Left ventricle myocardium superior (tissue), 1 donor: ENCODE measurements around the gene BPIFB4. TPM values are rescaled to one million over a fixed set of nuclear protein-coding genes. Genes with fewer than 3 reads are reported as not detected.
"Not testable (repeated sequence)": the region's sequence is repeated elsewhere in the genome, so short reads cannot be mapped to it uniquely, and the experiment has no call there.

Experiments used
- ATAC-seq: fragments of 200-7000 bp; cut with Tn5 transposase; one replicate; pipeline ENCODE4 v1.9.1; 2020; ENCODE audit warnings: mild to moderate bottlenecking, moderate library complexity
- DNase-seq: peaks from one replicate; pipeline ENCODE4 v3.0.0-alpha.2; 2020
- intact Hi-C: fragments of 100-400 bp; cut with micrococcal nuclease; formaldehyde crosslinking; loops from one replicate; pipeline ENCODE4 v1.11.0; 2022
- long read RNA-seq: library from polyadenylated mRNA; unstranded; transcript quantifications from one replicate; pipeline ENCODE4 v2.0.0, GENCODE V29; 2021
- total RNA-seq: library from RNA; stranded (reverse); fragmentation: NEBNext Ultra II Directional; extraction: Animal tissue kit (Norgen Biotek cat#: 25700); gene quantifications from one replicate; pipeline ENCODE4 v1.2.1, GENCODE V29; 2021
- donor health status: DM: no; HTN: yes; CAD: no; lungs with severe emphysema.

BPIFB4 gene
- total RNA-seq: not detected
- long read RNA-seq: 0 reads

DNA sequence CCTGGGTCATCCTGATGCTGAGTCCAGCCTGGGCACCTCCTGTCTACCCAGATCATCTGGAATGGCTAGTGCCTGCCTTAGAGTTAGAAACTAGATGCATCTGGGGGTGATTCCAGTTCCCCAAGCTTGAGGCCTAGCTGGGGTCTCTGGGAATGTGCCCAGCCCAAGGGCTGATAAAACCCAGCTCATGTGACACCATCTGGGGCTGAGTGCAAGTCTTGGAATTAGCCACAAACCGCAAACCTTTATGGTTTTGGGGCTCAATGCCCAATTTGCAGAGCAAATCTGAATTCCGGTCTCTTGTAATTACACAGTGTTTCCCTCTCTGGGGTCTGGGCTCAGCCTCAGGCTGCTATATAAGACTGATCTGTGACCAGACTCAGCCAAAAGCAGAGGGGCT lies at the start of gene BPIFB4:
Gene BPIFB4 (plus strand): TSS at position 385 of the 400 bp plus-strand sequence. CDS start 1,884 bp downstream, outside the sequence.
- no peak for ATAC-seq
- DNase-seq: no peak
- intact Hi-C loops: no loop called here

DNA sequence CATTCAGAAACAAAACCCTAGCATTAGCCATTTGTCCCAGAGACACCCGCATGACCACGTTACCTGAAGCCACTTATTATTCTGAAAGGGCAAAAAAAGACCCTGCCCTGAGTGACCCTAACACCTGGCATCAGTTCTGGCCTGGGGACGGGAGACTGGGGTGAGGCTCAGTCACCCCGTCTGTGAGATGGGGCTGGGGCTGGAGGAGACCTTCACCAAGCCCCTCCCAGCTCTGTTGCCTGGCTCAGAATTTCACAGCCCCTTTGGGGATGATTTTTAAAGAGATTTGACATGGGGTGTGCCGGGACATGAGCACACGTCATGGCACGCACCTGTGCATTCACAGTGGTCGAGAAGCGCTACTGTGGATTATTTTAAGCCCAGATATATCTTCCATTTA lies 49.4 kb upstream of the BPIFB4 start:
- intact Hi-C loops: no loop called here
- no peak for DNase-seq
- ATAC-seq: no peak

DNA sequence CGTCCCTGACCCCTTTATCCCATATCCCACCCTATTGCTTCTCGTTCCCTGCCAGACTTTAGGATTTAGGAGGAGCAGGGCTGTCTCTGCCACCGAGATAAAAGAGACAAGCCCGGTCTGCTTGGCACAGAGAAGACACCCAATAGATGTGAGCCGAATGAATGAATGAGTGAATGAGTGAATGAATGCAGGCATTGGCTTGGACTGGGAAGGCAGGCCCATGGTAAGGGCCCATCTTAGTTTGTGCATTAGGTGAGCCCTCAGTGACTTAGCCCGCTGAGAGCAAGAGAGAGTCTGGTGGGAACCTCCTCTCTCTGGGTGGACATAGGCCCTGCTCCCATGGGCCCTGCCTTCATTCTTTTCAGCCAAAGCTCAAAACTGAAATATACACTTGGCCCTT lies 48.9 kb upstream of the BPIFB4 start:
- no peak for DNase-seq
- intact Hi-C loops: no loop called here
- ATAC-seq: no peak

DNA sequence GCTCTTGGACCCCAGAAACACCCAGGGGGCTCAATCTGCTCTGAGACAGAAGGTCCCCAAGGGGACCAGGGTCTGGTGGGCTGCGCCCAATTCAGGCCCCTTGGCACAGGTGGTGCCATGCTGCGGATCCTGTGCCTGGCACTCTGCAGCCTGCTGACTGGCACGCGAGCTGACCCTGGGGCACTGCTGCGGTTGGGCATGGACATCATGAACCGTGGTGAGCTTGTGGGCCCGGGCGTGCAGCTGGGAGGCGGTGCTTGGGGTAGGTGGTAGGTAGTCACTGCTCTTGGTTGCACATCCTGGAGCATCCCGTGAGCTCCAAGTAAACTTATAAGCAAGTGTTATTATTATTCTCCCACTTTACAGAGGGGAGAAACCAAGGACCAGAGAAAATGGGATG lies 47.9 kb upstream of the BPIFB4 start, which contains the start of gene BPIFB6:
Gene BPIFB6 (plus strand): TSS at position 118 of the 400 bp plus-strand sequence. CDS start 0 bp downstream, at position 118.
- intact Hi-C loops: no loop called here
- DNase-seq: no peak
- no peak for ATAC-seq

DNA sequence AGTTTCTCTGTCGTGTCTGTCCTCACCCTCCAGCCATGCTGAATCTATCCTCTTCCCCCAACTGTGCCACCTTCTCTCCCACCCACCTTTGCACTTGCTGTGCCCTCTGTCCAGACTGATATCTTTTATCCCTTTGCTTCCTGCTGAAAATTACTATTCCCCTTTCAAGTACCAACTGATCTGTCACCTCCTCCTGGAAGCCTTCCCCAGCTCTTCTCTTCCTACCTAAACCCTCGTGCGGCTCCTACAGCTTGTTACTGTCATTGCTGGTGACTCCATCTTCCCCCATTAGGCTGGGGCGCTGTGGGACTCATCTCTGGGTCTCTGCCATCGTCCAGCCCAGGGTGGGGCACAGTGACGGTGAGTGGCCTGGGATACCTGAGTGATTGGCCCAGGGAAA lies 46.9 kb upstream of the BPIFB4 start:
- DNase-seq (no peak), ATAC-seq (no peak)
- intact Hi-C loops: no loop called here

DNA sequence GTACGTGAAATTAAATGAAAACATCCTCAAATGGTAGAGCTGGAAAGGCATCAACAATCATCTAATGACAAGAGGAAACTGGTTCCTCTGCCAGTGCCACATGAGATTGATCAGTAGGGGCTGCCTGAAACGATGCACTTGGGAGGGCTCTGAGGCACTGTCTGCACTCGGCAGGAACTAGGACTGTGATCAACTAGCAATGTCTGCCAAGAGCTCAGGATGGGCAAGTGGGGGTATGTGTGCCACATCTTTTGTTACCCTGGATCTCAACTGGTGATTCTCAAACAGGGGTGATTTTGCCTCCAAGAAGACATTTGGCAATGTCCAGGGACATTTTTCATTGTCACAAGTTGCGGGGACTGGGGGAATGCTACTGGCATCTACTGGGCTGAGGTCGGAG lies 46.1 kb upstream of the BPIFB4 start:
- no peak for DNase-seq
- intact Hi-C loops: no loop called here
- no peak for ATAC-seq

DNA sequence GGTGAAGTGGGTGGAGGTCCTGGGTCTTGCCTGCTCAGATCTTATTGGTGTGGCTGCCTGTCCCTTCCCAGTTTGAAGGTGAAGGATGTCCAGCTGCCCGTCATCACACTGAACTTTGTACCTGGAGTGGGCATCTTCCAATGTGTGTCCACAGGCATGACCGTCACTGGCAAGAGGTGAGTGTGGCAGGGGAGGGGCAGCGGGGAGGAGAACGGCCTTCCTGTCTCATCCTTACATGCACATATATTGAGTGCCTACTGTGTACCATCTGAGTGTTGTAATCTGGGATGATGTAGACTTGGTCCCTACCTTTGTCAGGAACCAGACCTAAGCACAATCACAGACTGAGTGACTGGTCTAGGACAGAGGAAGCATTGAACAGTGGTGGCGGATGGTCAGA lies 45.3 kb upstream of the BPIFB4 start:
- no peak for ATAC-seq
- DNase-seq: no peak
- intact Hi-C loops: no loop called here

DNA sequence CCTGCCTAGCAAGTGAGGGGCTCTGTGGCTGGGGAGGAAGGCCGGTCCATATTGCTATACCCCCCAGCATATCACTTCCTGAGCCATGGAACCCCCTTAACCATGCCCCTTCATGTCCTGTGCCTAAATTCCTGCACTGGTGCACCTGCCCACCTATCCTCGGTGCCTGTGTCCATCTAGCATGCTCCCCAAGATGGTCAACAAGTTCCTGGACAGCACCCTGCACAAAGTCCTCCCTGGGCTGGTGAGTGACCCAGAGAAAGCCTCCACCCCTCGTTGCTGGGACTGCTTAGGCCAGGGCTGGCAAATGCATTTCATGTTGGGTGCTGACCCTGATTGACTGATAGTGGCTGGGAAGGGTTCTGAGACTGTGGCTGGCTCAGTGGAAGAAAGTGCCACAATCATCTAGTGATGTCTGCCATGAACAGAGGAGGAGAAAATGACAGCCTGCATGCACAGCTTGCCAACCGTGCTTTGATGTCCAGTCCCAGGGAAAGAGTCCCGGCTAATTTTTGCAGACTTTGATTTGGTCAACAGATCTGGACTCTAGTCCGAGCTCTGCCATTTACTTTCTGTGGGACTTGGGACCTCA lies 44.4 kb upstream of the BPIFB4 start:
- ATAC-seq (no peak), DNase-seq (no peak)
- intact Hi-C loops: no loop called here

DNA sequence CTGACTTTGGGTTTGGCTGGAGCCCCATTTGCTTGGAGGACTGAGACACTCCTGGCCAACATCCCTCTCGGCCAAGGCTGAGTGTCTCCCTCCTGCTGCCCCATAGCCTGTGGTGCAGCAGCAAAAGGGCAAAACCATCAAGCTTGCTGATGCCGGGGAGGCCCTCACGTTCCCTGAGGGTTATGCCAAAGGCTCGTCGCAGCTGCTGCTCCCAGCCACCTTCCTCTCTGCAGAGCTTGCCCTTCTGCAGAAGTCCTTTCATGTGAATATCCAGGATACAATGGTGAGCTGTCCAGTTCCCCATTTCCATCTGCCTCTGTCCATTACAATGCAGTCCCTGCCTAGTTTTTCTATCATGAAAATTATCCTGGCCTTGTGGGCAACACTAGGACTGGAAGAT lies 42.0 kb upstream of the BPIFB4 start:
- ATAC-seq (no peak), DNase-seq (no peak)
- intact Hi-C loops: no loop called here

DNA sequence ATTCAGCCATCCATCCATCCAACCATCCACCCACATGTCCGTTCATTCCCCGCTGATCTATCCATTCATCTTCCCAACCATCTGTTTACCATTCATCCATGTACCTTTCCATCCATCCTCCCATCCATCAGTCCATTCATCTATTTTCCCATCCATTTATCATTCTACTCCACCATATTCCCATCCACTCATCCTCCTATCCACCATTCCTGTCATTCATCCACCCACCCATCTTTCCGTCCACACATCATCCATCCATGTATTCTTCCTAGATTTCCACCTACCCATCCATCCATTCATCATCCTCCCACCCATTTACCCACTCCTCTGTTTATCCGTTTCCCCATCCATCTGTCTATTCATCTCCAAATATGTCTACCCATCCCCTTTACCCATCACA lies 41.2 kb upstream of the BPIFB4 start:
- ATAC-seq (no peak), DNase-seq (no peak)
- intact Hi-C loops: no loop called here

DNA sequence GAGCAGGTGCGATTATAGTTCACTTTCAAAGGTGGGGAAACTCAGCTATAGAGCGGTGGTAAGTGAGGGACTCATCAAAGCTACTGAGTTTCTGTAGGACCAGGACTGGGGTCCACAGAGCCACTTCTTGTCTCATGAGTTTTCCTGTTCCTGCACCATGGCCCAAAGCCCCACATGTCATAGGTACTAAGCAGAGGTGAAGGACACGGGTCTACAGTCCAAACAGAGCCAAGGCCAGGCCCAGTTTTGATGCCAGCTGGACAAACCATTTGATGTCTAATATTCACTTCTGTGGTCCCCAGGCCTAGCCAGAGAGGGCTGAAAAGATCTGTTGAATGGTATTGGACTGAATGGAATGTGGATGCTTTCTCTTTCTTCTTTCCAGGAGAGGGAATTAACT lies 37.0 kb upstream of the BPIFB4 start:
- no peak for DNase-seq
- ATAC-seq: no peak
- intact Hi-C loops: no loop called here

DNA sequence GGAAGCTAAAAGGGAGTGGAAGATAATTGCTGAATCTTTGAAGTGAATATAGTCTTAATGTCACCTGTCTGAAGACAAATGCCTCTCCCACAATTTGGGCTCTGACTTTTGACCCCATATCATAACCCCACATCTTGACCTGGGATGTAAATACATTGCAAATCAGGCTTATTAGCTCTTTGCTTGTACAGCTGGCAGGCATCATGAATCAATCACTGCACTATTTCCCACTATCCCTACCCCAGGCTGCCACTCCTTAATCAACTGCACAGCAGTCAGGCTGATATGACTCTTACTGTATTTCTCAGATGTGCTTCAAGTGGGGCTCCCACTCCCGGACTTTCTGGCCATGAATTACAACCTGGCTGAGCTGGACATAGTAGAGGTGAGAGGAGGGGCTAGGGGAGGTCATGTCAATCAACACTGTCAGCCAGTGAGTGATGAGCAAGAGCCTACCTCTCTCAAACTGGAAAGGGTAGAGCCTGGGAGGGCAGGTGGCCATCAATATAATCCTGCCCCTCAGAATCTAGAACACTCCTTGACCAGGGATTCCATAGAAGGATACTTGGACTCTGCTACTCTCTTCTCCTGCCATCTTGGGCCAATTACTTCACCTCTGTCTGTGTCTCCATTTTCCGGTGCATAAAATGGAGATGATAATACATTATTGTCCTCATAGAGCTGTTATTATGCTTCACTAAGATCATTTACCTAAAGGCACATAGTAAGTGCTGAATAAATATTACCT lies 36.3 kb upstream of the BPIFB4 start:
- no peak for ATAC-seq
- intact Hi-C loops: no loop called here
- DNase-seq: no peak

DNA sequence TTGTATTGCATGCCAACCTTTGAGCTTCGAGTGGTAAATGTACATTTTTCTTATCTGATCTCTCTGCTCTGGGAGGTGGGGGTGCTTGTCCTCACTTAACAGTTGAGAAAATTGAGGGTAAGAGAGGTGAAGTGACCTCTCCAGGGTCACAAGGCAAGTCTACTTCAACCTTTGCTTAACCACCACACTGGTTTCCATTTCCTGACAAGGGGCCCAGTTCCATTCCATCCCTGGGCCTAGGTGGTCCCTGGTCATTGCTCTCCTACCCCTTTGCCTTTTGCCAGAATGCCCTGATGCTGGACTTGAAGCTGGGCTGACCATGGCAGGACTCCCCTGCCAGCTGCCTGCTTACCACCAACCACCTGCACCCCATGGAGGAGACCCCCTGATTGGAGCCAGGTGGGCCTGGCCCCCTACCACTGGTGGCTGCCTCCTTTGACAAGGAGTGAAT lies 35.7 kb upstream of the BPIFB4 start:
- DNase-seq: no peak
- intact Hi-C loops: no loop called here
- ATAC-seq: no peak

DNA sequence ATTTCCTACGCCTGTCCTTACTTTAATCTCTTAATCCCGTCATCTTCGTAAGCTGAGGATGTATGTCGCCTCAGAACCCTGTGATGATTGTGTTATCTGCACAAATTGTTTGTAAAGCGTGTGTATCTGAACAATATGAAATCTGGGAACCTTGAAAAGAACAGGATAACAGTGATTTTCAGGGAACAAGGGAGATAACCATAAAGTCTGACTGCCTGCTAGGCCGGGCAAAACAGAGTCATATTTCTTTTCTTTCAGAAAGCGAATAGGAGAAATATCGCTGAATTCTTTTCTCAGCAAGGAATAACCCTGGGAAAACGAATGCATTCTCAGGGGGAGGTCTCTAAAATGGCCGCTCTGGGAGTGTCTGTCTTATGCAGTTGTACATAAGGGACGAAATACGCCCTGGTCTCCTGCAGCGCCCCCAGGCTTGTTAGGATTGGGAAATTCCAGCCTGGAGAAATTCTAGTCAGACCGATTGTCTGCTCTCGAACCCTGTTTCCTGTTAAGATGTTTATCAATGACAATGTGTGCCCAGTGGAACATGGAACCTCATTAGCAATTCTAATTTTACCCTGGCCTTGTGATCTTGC lies 34.2 kb upstream of the BPIFB4 start:
- intact Hi-C loops, ATAC-seq, DNase-seq: not testable (repeated sequence)

DNA sequence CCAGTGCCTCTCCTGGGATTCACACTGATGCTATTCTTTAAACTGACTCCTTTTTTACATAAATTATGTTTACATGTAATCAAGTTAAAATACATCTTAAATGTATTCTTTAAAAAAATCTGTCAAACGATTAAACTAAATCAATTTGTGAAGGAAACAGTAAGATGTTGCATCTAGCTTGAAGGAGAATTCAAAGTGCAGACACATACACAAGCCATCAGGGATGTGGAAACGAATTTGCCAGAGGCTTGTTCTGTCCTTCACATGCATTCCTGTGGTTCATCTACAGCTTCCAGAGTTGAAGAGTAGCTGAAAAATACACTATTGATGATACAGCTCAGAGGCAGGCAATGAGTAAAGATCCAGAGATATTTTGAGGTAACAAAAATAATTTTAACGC lies 33.0 kb upstream of the BPIFB4 start:
- intact Hi-C loops: no loop called here
- ATAC-seq: no peak
- DNase-seq: no peak

DNA sequence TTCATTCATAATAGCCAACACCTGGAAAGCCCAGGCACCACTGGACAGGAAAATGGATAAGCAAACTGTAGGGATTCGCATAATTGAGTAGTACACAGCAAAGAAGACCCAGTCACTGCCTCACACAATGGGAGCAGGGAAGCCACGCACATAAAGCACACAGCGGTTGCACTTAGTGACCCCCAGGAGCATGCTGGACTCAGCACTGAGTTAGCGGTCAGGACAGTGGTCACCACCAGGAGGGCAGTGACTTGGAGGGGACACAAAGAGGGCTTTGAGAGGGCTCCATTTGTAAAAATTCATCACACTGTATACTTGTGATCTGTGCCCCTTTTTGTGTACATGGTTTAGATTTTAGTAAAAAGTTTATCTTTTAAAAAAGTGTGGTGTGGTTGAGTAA lies 28.1 kb upstream of the BPIFB4 start:
- DNase-seq (no peak), ATAC-seq (no peak)
- intact Hi-C loops: no loop called here

DNA sequence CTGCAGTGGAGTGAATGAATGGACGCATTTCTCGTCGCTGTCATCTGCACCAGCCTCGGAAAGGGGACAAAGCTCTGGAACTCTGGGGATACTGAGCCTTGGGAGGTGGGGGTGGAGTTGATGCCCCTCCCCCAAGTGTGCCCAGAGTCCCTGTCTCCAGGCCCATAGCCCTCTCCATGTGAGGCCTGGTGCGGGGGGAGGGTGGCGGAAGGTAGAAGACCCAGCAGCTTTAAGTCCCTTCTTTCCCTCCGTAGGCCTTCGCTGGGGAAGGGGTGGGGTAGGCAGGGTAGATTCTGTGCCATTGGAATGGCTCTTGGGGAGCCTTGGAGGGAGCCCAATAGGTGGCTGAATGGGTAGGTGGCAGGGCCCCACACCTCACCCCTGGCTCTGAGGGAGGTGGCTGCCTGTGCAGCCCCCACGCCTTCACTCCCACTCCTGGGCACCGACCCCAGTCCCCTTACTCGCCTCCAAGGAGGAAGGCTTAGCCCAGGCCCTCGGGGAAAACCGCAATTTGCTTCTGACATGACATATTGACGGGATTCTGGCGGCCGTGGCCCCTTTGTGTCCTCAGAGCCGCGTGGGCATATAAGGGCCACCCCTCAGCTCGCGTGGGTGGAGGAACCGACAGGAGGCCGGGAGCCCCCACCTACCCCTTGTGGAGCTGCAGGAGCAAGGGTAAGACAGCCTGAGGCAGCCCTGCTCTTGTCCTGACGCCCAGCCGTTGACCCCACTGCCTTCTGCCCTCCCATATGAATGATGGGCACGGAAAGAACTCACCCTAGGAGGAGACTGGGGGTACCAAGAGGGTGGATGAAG lies 25.9 kb upstream of the BPIFB4 start, which contains the start of gene BPIFB3:
Gene BPIFB3 (plus strand): TSS at position 613 of the 816 bp plus-strand sequence. CDS start 1,533 bp downstream, outside the sequence.
- ATAC-seq: no peak
- intact Hi-C loops: no loop called here
- DNase-seq: no peak

DNA sequence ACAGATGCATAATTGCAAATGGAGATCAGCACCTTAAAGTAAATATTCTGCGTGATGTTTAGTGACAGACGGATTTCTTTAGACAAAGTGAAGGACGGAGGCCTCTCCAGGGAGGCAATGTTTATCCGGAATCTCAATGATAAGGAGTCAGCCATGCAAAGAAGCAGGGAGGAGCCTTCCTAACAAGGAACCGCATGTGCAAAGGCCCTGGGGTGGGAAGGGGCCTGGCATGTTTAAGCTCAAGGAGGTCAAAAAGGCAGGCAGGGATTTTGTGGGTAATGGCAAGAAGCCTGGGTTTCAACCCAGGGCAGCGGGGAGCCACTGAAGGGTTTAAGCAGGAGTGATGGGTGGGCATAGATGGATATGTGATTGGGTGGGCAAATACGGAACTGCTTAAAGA lies 25.1 kb upstream of the BPIFB4 start:
- ATAC-seq (no peak), DNase-seq (no peak)
- intact Hi-C loops: no loop called here

DNA sequence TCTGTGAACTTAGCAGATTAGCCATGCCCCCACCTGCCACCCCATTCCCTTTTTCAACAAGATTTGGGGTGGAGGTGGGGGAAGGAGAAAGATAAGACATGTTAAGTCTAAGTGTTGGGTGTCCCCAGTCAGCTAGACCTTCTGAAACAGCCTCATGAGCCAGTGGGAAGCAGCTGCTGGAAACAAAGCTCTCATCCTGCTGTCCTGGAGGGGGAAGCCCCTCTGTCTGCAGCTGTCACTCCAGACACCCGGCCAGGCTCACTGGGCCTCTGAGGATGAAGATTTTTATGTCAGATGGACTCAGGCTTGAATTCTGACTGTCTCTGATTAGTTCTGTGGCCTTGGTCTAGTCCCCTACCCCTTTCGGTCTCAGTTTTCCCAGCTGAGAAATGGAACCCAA lies 24.7 kb upstream of the BPIFB4 start:
- intact Hi-C loops: no loop called here
- no peak for ATAC-seq
- no peak for DNase-seq

DNA sequence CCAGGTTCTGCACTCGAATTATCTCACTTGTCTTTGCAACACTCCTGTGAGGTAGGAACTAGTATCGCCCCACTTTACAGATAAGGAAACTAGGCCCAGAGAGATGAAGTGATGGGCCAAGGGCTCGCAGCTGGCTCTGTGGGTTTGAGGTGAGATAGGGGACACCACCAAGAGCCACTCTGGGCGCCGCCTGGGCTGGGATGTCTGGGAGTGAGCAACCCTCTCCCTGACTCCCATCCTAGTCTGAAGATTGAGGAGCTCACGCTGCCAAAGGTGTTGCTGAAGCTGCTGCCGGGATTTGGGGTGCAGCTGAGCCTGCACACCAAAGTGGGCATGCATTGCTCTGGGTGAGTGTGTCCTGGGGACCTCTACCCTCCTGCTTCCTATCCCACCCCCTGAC lies 20.3 kb upstream of the BPIFB4 start:
- intact Hi-C loops: no loop called here
- no peak for ATAC-seq
- no peak for DNase-seq
